ENCODE measurements around the gene KIFAP3.

GRCh38 chr1:170074250-170075157 lies at the start of gene KIFAP3:
- TF ChIP-seq CTCF (IDR thresholded peaks at IDR 0.05), result peak in 3 of 4 experiments; percentile 23 to 78 (median 61)
- TF ChIP-seq POLR2A (IDR thresholded peaks at IDR 0.05), result peak; percentile 70
- TF ChIP-seq POLR2AphosphoS5 (IDR thresholded peaks at IDR 0.05), result peak; percentile 98

All from prostate gland (tissue), 2 donors.